PC-3 (cell line): Measurements from ENCODE around the gene IDE.

ENCODE experiments used
- EZH2 ChIP-seq: fragments of 300-600 bp; sonication (generic); IDR thresholded peaks from one replicate; pipeline ENCODE4 v1.6.1; 2017; ENCODE audit warnings: antibody characterized with exemption, mild to moderate bottlenecking, low read length; ENCODE audit not compliant: unreplicated experiment
- TF ChIP-seq, protein P1 (sequence below): fragments of 300-600 bp; sonication (generic); conservative IDR thresholded peaks from 2 replicates; pipeline ENCODE4 v1.5.1; 2017; ENCODE audit warnings: antibody characterized with exemption, low read depth, mild to moderate bottlenecking, low read length

DNA sequence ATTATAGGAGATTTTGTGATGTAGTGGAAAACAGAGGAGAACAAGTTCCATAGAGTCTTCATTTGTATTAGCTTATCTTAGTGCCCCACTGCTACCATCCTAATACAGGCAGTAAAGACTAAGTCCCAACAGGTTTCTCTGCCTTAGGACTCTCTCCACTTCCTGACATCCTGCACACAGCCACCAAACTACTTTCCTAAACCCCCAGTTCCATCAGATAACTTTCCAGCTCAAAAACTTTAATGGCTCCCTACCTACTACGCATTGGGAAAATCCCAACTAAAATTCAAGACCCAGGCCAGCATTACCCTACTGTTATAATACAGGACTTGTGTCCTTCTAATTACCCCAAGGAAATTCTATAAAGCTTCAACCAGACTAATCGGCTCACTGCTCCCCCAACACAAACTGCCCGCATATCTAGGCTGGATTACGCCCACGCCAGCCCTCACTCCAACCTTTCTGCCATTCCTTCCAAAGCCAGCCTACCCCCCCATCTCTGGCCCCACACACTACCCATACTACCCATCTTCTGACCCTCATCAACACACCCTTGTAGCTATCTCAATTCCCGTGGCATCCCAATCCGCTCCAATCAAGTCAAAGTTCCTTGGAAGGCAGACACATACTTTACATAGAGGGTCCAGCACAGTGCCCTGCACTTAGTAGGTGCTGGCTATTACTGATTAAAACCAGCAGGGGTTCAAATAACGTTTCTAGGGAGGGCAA, 1.4 kb downstream of the IDE start:
- TF ChIP-seq, protein P1, sequence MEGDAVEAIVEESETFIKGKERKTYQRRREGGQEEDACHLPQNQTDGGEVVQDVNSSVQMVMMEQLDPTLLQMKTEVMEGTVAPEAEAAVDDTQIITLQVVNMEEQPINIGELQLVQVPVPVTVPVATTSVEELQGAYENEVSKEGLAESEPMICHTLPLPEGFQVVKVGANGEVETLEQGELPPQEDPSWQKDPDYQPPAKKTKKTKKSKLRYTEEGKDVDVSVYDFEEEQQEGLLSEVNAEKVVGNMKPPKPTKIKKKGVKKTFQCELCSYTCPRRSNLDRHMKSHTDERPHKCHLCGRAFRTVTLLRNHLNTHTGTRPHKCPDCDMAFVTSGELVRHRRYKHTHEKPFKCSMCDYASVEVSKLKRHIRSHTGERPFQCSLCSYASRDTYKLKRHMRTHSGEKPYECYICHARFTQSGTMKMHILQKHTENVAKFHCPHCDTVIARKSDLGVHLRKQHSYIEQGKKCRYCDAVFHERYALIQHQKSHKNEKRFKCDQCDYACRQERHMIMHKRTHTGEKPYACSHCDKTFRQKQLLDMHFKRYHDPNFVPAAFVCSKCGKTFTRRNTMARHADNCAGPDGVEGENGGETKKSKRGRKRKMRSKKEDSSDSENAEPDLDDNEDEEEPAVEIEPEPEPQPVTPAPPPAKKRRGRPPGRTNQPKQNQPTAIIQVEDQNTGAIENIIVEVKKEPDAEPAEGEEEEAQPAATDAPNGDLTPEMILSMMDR: no peak
- TF ChIP-seq EZH2: no peak
